Muscle of back (tissue), 11 donors: ENCODE data around the gene CA14. TPM values are rescaled to one million over a fixed set of nuclear protein-coding genes. Genes with fewer than 3 reads are reported as not detected.
"Not testable (repeated sequence)": the region's sequence is repeated elsewhere in the genome, so short reads cannot be mapped to it uniquely, and the experiment has no call there.

Source experiments
- DNase-seq, 3 donors: peaks; one replicate each; pipeline versions ENCODE4 v3.0.0 to v3.0.0-alpha.2; 2013
- polyA plus RNA-seq, 10 donors: library from polyadenylated mRNA; unstranded; fragments of 120-200 nt; gene quantifications; one replicate each; pipeline ENCODE4 v1.2.1, GENCODE V29; 2013; ENCODE audit not compliant: insufficient read length in 10 of 10

The CA14 gene
- polyA plus RNA-seq, 10 donors, result 2.9 to 9.7 (median 5.1) TPM

DNA sequence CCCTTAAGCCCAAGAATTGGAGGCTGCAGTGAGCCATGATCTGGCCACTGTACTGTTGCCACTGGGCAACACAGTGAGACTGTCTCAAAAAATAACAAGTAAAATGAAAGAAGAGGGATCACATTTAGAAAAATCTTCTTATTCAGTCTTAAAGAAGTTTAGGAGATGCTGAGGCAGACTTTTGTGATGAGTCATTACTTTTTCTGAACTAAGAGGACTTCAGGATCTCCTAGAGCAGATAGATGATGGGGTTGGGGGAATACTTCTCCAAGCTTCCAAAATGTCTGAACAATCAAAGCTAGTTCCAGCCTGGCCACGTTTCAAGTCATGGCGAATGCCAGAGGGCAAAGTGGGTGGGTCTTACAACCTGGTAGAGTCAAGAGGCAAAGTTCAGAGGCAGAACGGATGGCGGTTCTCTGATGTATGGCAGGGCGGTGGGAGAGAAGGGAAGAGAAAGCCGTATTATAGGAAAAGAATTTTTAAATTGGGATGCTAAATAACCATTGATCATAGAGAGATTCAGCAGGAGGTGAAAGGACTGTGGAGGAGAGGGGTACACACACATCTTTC, 22.6 kb downstream of the CA14 start:
- no peak for DNase-seq

DNA sequence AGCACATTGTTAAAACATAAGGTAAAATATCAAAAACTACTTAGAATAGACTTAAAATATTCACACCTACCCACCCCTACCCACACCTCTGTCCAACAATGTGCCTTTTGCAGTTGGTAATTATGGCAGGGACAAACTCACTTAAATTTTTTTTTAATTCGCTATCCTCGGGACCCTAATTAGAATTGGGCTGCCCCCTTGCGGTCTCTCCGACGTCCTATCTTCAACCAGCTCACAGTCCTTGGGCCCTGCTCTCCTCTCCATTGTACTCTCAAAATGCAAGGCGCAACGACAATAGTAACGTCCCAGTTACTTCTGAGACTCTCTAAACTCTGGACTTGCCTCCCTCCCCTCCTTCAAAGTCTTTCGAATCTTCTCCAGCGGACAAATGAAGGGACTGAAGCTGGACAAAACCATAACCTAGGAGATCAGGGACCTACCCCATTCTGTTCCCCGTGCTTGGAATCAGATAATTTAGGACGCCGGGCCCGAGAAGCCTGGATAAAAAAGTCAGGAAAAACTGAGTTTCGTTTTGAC, 23.7 kb downstream of the CA14 start:
- DNase-seq, result peak; percentile 63 to 85 (median 75)

DNA sequence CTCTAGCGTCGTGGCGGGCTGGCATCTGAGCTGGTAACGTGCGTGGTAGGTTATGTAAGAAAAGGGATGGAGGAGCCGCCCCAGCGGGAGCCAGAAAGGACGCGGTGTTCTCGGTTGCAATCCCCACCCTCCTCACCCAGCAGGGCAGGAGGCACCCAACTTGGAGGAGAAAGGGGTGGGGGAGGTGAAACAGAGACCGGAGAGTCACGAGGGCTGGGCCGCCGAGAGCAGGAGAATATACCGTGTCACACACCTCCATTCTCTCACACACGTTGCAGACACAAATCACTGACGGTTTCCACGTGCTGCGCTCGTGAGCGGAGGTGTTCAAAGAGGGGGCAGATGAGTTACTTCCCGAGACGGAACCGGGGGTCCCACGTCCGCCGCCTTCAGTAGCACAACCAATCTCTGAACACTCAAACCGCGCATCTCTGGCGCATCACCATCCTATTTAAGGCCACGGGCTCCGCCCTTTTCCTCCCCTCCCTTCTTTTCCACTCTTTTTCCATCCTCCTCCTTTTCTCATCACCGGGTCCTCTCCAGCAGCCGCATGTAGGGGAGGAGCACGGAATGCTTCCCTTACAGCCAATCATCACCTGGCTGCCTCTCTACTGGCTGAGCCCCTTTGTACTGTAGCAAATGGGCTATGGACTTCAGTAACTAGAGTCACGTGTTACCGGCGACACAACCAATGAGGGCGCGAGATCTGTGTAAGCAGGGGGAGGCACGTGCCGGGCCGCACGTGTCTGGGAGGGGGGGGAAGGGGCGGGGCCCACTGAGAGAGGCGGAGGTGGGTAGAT, 24.4 kb downstream of the CA14 start, which contains the start of gene CIART:
Gene CIART, plus strand, starts transcription at position 797 of the 800 bp plus-strand sequence. CDS start 714 bp downstream, outside the sequence.
- peak; percentile 95 to 98 (median 97) for DNase-seq

DNA sequence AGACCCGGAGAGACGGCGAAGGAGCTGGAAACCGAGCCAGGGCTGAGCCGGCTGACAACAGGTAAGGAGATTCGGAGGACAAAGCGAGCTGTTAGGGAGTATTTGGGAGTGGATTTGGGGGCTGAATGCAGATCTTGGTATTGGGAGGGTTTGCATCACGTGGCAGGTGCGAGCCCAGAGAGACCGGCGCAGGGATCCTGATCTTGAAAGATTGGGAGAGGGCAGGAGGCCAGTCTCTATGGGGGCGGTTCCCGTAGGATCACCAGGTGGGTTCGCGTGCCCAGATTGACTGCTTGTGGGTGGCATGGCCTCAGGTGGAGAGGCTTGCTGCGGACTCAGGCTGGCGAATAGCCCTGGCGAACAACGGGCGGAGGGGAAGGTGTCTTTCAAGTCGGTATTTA, 25.0 kb downstream of the CA14 start:
- no peak for DNase-seq

DNA sequence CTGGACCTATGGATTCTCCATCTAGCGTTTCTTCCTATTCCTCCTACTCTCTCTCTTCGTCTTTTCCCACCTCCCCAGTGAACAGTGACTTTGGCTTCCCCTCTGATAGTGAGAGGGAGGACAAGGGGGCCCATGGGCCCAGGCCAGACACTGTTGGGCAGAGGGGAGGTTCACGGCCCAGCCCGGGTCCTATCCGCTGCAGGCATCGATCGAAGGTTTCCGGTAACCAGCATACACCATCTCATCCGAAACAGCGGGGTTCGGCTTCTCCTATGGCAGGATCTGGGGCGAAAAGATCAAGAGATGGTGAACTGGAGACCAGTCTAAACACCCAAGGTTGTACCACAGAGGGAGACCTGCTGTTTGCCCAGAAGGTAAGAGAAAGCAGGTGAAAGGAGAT, 25.7 kb downstream of the CA14 start:
- DNase-seq, result no peak

DNA sequence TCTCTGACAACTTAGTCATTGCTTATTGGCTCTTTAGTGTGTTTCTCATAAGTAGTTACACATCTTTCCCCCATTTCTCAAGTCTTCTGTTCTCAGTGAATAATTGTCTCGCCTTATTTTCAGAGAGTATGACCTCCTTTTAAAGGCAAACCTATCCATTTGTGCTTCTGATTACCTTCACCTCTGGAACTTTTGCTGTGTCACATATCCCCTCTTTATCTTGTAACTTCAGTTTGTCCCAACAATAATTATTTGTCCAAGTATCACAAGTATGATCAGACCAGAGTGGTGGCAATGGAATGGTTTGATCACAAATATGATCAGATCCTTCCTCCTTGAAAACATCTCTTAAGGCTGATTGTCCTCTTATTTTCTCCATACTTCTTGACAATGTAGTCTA, 30.8 kb downstream of the CA14 start:
- DNase-seq, result no peak

DNA sequence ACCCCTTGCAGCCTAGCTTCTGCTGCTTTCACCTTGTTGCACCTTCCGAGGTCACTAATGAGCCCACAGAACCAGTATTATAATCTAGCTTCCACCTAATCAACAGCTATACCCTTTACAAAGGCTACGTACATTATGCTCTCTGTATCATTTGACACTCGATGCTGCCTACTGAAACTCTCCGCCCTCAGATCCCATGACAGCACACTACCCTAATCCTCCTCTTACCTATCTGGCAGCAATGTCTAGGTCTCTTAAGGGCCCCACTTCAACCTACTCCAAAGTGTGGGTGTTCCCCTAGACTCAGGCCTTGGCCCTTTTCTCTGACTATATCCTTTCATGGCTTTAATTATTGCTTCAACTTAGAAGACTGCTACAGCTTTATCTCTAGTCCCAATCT, 31.2 kb downstream of the CA14 start:
- no peak for DNase-seq

DNA sequence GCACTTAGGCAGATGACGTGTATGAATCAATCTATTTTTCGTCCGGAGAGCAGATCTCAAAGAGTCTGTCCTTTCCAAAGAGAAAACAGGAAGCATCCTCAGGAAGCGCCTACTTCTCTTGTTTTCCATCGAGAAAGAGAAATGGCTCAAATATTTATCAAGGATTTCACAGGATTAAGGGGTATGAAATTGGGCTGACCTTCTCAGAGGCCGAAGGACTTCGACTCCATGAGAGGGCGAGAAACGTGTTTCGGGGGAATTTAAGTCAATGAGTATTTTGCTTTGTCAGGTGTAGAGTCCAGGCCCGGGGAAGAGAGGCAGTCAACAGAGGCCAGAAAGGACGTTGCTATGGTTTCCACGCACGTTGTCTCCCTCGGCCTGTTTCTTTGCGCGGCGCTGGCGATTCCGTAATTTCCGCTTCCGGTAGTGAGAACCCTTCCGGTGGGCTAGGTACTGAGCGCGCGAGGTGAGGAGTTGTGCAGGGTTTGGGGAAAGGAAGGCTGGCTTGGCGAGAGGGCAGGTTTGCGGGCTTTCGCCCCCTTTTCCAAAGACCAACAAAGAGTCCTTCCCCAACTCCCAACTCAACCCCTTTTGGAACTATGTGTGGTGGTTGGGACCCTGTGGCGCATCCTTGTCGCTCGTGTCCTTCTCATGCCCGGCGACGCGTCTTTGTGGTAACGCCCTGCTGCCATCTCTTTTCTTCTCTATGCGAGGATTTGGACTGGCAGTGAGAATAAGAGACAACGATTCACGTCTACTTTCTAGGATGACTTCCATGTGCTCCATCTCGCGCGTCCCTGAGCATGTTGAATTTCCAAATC, 36.1 kb downstream of the CA14 start, which contains the start of gene MRPS21:
Gene MRPS21, plus strand, starts transcription at position 429 of the 821 bp plus-strand sequence. CDS start 506 bp downstream, outside the sequence.
- DNase-seq, result peak; percentile 92 to 98 (median 95)

DNA sequence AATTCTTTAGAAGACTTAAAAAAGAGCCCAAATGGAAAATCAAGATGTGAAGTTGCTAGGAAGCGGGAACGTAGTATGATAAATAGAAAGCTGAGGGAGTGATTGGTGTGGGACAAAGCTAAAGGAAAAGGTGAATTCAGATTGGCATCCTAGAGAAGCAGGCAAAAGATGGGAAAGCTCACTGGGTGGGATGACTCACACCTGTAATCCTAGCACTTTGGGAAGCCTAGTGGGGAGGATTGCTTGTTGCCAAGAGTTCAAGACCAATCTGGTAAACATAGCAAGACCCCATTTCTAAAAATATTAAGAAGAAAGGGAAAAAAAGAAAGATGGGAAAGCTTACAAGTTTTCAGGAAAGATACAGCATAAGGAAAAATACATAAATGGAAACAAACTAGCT, 37.9 kb downstream of the CA14 start:
- DNase-seq, result no peak

DNA sequence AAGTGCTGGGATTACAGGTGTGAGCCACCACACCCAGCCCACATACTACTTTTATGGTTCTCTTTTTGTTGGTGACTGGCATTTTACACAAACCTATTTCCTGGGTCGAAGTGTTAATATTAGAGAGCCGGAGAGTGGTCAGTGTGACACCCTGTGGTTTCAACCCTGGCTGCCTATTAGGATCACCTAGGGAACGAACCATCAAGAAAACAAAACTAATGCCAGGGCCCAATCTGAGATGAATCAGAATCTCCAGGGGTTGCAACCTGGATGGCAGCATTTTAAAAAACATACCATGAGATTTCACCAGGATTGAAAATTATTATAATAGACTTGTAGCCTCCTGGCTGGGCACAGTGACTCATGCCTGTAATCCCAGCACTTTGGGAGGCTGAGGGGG, 42.1 kb downstream of the CA14 start:
- no peak for DNase-seq

DNA sequence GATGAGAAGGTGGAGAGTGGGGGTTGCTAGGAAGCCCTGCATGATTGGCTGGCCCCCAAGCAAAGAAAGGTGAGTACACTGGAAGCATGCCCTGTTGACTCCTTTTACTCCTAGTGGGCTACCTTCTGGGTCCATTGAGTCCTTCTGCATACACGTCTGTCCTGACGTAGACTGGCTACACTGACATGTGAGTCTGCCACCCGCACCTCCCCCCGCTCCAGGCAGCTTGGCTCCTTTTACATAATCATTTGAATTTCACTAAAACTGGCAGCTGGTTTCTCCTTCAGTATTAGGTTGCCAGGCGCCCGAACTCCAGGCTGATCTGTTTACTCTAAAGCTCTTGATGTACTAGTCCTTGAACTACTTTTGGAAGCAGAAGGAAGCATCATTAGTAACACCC, 44.8 kb downstream of the CA14 start:
- no peak for DNase-seq

DNA sequence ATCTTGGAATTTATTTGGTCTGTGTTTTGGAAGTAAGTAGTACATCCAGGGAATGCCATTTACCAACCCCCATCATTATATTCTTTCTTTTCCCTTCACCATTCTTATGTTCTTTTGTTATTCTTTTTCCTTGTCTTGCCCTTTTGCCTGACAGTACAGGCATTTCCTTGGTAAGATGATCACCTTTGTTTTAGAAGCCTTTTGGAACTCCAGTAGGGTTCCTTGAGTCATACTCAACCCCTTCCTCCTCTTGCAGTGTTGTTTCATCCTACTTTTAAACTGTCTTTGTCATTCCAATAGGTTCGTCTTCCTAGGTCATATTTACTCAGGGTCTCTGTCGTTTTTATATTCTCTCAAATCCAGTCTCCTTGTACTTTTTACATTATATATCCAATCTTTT, 45.3 kb downstream of the CA14 start:
- no peak for DNase-seq

DNA sequence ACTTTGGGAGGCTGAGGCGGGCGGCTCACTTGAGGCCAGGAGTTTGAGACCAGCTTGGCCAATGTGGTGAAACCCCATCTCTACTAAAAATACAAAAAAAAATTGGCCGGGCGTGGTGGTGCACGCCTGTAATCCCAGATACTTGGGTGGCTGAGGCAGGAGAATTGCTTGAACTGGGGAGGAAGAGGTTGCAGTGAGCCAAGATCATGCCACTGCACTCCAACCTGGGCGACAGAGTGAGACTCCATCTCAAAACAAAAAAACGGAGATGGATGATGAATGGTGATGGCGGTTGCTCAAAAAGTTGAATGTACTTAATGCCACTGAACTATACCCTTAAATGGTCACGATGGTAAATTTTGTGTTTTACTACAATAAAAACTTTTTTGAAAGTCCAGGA, 51.0 kb downstream of the CA14 start:
- DNase-seq, result not testable (repeated sequence)

DNA sequence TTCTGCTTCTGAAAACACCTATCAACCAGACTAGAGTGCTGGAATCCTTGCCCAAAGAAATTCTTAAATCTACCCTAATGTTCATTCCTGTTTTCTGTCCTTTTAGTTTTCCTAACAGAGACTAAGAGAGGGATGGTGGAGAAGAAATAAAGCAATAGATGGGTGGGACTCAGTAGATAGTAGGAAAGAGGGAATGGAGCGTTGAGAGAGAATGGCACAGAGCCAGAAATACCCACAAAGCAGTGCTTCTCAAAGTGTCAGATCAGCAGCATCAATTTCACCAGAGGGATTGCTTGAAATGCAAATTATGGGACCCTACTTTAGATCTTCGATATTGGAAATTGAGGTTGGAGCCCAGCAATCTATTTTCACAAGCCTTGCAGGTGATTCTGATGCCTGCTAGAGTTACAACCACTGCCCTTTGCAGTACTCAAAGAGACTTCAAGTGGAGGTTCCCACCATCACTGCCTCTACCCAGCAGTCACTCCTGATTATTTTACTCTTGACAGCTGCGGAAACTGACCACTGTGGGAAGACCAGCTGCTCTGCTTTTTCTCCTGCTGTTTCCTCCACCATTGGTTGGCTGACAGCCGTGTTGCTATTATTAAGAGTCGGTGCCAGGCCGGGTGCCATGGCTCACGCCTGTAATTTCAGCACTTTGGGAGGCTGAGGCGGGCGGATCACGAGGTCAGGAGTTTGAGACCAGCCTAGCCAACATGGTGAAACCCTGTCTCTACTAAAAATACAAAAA, 52.4 kb downstream of the CA14 start:
- DNase-seq, result peak; percentile 44 to 49 (median 47)

DNA sequence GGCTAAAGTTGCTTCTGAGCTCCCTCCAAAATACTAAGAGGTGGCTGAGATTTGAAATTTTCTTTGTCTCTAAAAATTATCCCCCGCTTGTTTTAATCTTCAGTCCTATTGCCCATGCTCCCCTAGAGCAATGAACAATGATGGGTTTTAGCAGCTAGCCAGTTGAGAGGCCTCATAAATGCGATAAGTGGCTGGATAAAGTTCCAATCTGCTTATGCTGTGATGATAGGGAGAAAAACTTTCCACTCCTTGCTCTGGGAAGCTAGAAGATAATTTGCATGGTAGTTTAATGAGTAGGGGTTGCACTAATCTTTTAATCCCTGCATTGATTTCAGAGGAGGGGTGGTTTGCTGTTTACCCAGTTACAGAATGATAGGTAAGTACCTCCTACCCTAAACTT, 54.2 kb downstream of the CA14 start:
- DNase-seq, result no peak

Other genes with a start within 250 kb of the CA14 start
- gene OTUD7B, start 247.0 kb upstream of the CA14 start, polyA plus RNA-seq, result 10 to 100 TPM; 11.4 to 15.5 (median 14.3) TPM
- gene VPS45, start 190.0 kb upstream of the CA14 start, polyA plus RNA-seq, result 10 to 100 TPM; 38.4 to 60.2 (median 47.9) TPM
- 10 to 100 TPM; 64.0 to 93.4 (median 78.0) TPM for gene PLEKHO1, start 107.9 kb upstream of the CA14 start, polyA plus RNA-seq
- gene ANP32E, start 21.7 kb upstream of the CA14 start, polyA plus RNA-seq, result 10 to 100 TPM; 35.6 to 54.5 (median 44.6) TPM
- 100 to 1,000 TPM in 8 of 10 donors, 10 to 100 TPM in 2; 97.3 to 128 (median 112) TPM for gene APH1A, start 11.2 kb downstream of the CA14 start, polyA plus RNA-seq
- 10 to 100 TPM; 28.6 to 60.0 (median 40.3) TPM for gene C1orf54, start 15.0 kb downstream of the CA14 start, polyA plus RNA-seq
- gene CIART, start 24.8 kb downstream of the CA14 start, polyA plus RNA-seq, result 1 to 10 TPM; 1.7 to 5.8 (median 3.3) TPM
- 10 to 100 TPM; 39.9 to 59.1 (median 44.1) TPM for gene MRPS21, start 36.1 kb downstream of the CA14 start, polyA plus RNA-seq
- gene PRPF3, start 63.8 kb downstream of the CA14 start, polyA plus RNA-seq, result 10 to 100 TPM; 26.8 to 66.6 (median 37.7) TPM
- 10 to 100 TPM; 20.8 to 29.3 (median 24.4) TPM for gene RPRD2, start 106.4 kb downstream of the CA14 start, polyA plus RNA-seq
- gene TARS2, start 229.6 kb downstream of the CA14 start, polyA plus RNA-seq, result 10 to 100 TPM; 15.0 to 25.3 (median 19.0) TPM